SKM-1 treated with dmso at 0.1 percent for 144 hours (cell line): ENCODE results near the gene ABCG1.

ENCODE experiments used
- DNase-seq: peaks from one replicate; lab custom pipeline; 2025; ENCODE audit not compliant: unreplicated experiment; lab: John Stamatoyannopoulos, UW

Gene ABCG1

GRCh38 chr21:42266971-42267556, 48.1 kb downstream of the ABCG1 start:
- no peak for DNase-seq

- no peak for DNase-seq
Observed at GRCh38 chr21:42269386-42269785, 50.4 kb downstream of the ABCG1 start.

- no peak for DNase-seq
Observed at GRCh38 chr21:42271065-42271464, 52.1 kb downstream of the ABCG1 start.

- no peak for DNase-seq
Observed at GRCh38 chr21:42272109-42272962, 53.4 kb downstream of the ABCG1 start.

- DNase-seq: no peak
Observed at GRCh38 chr21:42272984-42273600, 54.2 kb downstream of the ABCG1 start.

- no peak for DNase-seq
Observed at GRCh38 chr21:42276076-42276475, 57.1 kb downstream of the ABCG1 start.

GRCh38 chr21:42276526-42277154, 57.7 kb downstream of the ABCG1 start:
- DNase-seq: no peak

GRCh38 chr21:42277593-42277992, 58.7 kb downstream of the ABCG1 start:
- no peak for DNase-seq

GRCh38 chr21:42278451-42279149, 59.7 kb downstream of the ABCG1 start:
- no peak for DNase-seq

- DNase-seq: no peak
Observed at GRCh38 chr21:42279341-42279871, 60.5 kb downstream of the ABCG1 start.

- no peak for DNase-seq
Observed at GRCh38 chr21:42279888-42280287, 60.9 kb downstream of the ABCG1 start.

GRCh38 chr21:42280356-42281180, 61.6 kb downstream of the ABCG1 start:
- no peak for DNase-seq

- no peak for DNase-seq
Observed at GRCh38 chr21:42281181-42281680, 62.3 kb downstream of the ABCG1 start.

GRCh38 chr21:42282021-42282420, 63.1 kb downstream of the ABCG1 start:
- no peak for DNase-seq

- no peak for DNase-seq
Observed at GRCh38 chr21:42282715-42283114, 63.8 kb downstream of the ABCG1 start.

- no peak for DNase-seq
Observed at GRCh38 chr21:42285569-42286245, 66.8 kb downstream of the ABCG1 start.

- no peak for DNase-seq
Observed at GRCh38 chr21:42286416-42286815, 67.5 kb downstream of the ABCG1 start.

GRCh38 chr21:42287193-42288083, 68.5 kb downstream of the ABCG1 start:
- no peak for DNase-seq
